Measurements from ENCODE around the gene MYOT.
"Not testable (repeated sequence)": the region's sequence is repeated elsewhere in the genome, so short reads cannot be mapped to it uniquely, and the experiment has no call there.

Gene MYOT

DNA sequence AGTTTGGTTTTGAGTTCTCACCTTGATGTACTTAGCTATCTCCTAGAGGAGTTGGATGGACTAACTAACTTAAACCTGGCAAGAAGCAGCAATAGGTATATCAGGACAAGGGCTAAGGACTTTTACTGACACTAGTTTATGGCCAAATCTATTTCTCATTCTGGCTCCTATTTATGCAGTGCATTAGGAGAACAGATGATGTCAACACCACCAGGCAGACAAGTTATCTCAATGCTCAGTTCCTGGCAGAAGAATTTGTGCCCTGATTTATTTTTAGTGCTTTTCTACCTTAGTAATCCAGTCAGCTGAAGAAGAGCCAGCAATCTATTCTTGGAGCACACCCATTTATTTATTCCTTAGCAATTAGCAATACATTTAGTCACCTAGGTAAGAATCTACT lies 30.7 kb upstream of the MYOT start:
- peaks cover 15% of the 10 kb centered on the region for H3K4me1 ChIP-seq (ENCODE audit: insufficient read depth, low read length)
- peaks cover 5% of the 10 kb centered on the region for H3K27me3 ChIP-seq (ENCODE audit: insufficient read depth, low read length)
- H3K4me3 ChIP-seq (ENCODE audit: low read length): no peak overlapping the region
- no peak overlapping the region for H2AFZ ChIP-seq (ENCODE audit: low read depth, low read length)
- H3K36me3 ChIP-seq (ENCODE audit: insufficient read depth, low read length): no peaks in the 10 kb centered on the region
- no peaks in the 10 kb centered on the region for H3K9me3 ChIP-seq (ENCODE audit: low read length)

DNA sequence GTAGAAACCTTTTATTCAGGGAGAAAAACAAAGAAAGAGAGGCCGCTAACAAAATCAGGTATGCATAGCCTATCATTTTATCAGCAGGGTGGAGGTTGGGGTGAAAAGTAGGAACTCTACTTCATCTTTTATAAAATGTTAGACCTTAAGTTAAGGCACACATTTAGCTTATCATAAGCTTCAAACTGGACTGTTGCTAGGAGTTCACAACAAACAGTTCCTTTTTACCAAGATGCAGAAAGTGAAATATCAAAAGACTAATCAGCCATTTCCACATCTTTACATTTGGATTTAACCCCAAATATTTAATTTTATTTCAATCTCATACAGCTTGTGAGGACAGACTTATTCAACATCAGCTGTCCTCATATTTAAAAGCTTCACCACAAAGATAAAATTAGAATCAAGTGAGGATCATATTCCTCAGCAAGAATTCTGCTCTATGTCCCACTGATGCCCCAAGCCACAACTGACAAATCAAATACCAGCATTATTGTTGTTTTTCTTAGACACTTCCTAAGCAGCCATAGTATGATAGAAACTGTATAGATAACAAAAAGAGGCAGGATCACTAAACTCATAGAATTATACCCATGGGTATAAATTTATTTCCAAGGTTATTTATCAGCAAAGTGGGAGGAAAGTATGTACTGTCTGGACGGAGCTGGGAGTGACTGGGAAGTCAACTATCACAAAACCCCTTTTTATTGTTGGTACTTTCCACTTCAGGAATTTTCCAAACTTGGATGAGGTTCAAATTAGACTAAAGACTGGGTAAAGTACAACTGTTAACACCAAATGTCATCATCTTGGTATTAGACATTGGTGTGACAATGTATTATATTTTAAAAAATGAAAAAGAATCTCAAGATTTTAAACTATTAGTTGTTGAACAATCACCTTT lies 29.9 kb upstream of the MYOT start:
- Histone ChIP-seq H3K9me3 (ENCODE audit: low read length) (no peaks in the 10 kb centered on the region), H3K4me1 (ENCODE audit: insufficient read depth, low read length) (peaks cover 15% of the 10 kb centered on the region), H3K4me3 (ENCODE audit: low read length) (no peak overlapping the region), H2AFZ (ENCODE audit: low read depth, low read length) (no peak overlapping the region), H3K36me3 (ENCODE audit: insufficient read depth, low read length) (no peaks in the 10 kb centered on the region), H3K27me3 (ENCODE audit: insufficient read depth, low read length) (peaks cover 5% of the 10 kb centered on the region)

DNA sequence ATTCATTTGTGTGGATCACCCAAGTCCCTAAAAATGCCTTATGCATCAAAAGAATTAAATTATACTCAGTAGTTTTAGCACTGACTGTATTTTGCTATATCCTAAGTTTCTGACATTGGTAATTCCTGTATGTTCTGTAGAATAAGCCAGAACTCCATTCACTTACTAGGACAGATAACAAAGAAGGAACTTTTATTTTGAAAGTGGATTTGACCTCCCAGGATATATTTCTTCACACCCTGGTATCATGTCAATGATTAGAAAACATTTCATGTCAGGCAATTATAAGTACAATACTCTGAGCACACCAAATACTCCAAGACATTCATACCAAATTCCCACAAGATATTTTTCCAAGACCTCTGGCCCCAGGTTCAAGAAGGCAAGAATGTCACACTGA lies 28.7 kb upstream of the MYOT start:
- H3K4me1 ChIP-seq (ENCODE audit: insufficient read depth, low read length): peaks cover 10% of the 10 kb centered on the region
- H3K4me3 ChIP-seq (ENCODE audit: low read length): no peak overlapping the region
- peaks cover 7% of the 10 kb centered on the region for H3K27me3 ChIP-seq (ENCODE audit: insufficient read depth, low read length)
- H3K36me3 ChIP-seq (ENCODE audit: insufficient read depth, low read length): no peaks in the 10 kb centered on the region
- H3K9me3 ChIP-seq (ENCODE audit: low read length): no peaks in the 10 kb centered on the region
- H2AFZ ChIP-seq (ENCODE audit: low read depth, low read length): no peak overlapping the region

DNA sequence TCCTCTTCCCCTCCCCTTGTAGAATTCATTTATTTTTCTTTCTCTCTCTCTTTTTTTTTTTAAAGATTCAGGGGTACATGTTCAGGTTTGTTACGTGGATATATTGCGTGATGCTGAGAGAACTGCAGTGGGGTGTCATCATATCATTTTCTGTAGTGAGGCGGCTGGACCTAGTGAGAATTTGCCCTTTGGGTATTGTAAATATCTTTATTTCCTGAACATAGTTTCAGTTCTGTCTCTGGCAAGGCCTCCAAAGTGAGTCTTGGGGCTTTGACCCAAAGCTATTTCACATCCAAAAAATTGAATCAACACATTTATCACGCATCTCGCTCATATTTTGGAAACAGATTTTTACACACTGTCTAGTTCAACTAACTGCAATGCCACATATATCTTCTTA lies 25.4 kb upstream of the MYOT start:
- Histone ChIP-seq H3K36me3 (ENCODE audit: insufficient read depth, low read length) (no peaks in the 10 kb centered on the region), H3K4me3 (ENCODE audit: low read length) (no peak overlapping the region), H3K27me3 (ENCODE audit: insufficient read depth, low read length) (peaks cover 2% of the 10 kb centered on the region), H3K4me1 (ENCODE audit: insufficient read depth, low read length) (no peaks in the 10 kb centered on the region), H3K9me3 (ENCODE audit: low read length) (no peaks in the 10 kb centered on the region), H2AFZ (ENCODE audit: low read depth, low read length) (no peak overlapping the region)

DNA sequence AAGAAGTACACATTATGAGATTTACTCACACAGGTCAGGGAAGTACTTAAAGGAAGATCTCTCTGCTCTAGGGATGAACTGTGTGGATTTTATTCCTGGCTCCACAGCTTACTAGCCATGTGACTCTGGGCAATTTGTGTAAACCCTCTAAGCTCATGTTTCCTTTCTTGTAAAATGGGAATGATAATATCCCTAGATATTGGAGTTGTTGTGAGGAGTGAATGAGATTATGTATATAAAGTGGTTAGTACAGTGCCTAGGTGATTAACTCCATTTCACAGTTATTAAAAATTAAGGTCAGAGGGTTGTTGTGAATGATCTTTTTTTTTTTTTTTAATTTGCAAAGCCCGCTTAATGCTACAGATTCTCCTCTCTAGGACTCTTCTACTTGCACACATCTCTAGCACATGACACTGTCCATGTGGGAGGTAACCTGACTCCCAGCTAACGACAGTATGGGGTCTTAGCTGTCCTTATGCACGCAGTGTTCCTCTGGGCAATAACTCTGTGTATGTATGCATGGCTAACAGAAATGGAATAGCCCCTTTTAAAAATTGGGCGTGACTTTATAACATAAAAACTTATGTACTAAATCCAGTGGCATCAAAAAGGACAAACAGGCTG lies 23.9 kb upstream of the MYOT start:
- H3K4me1 ChIP-seq (ENCODE audit: insufficient read depth, low read length): no peaks in the 10 kb centered on the region
- H3K4me3 ChIP-seq (ENCODE audit: low read length): no peak overlapping the region
- H2AFZ ChIP-seq (ENCODE audit: low read depth, low read length): no peak overlapping the region
- no peaks in the 10 kb centered on the region for H3K36me3 ChIP-seq (ENCODE audit: insufficient read depth, low read length)
- no peaks in the 10 kb centered on the region for H3K9me3 ChIP-seq (ENCODE audit: low read length)
- peaks cover 2% of the 10 kb centered on the region for H3K27me3 ChIP-seq (ENCODE audit: insufficient read depth, low read length)

DNA sequence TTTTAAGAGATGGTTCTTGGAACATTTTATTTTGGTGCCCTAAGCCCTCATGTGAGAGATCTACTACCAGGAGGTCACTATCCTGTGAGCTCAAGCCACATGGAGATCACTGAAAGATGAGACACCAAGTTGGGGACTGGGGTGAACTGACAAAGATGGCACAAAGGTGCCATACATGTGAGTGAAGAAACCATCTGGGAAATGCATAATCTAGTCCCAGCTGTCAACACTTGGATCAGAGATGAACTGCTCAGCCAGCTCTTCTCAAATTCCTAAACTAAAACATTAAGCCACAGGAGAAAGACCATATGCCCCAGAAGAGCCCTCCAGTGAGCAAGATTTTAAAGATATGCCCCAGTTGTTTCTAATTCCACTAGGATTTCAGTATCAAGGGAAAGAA lies 22.2 kb upstream of the MYOT start:
- Histone ChIP-seq H3K4me3 (ENCODE audit: low read length) (no peak overlapping the region), H3K36me3 (ENCODE audit: insufficient read depth, low read length) (no peaks in the 10 kb centered on the region), H3K27me3 (ENCODE audit: insufficient read depth, low read length) (peaks cover 2% of the 10 kb centered on the region), H2AFZ (ENCODE audit: low read depth, low read length) (no peak overlapping the region), H3K4me1 (ENCODE audit: insufficient read depth, low read length) (no peaks in the 10 kb centered on the region), H3K9me3 (ENCODE audit: low read length) (no peaks in the 10 kb centered on the region)

DNA sequence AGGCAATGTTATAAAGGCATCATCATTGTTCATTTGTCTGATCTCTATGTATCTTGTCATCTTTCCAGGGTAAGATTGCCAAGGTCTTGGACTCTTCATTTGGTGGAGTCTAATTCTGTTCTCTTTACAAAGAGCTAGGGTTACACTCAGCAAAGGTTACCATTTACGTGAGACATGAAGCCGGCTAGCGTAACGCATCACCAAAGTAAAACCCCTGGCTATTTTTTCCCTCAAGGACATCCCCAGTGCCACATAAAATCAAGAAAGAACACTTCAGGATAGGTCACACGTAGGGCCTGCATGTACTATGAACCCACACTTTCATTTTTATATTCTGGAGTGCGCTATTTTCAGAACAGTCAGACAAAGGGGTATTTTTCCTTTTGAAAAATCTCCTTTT lies 20.0 kb upstream of the MYOT start:
- no peak overlapping the region for H3K4me3 ChIP-seq (ENCODE audit: low read length)
- H3K36me3 ChIP-seq (ENCODE audit: insufficient read depth, low read length): no peaks in the 10 kb centered on the region
- no peak overlapping the region for H2AFZ ChIP-seq (ENCODE audit: low read depth, low read length)
- no peaks in the 10 kb centered on the region for H3K4me1 ChIP-seq (ENCODE audit: insufficient read depth, low read length)
- peaks cover 2% of the 10 kb centered on the region for H3K27me3 ChIP-seq (ENCODE audit: insufficient read depth, low read length)
- no peaks in the 10 kb centered on the region for H3K9me3 ChIP-seq (ENCODE audit: low read length)

DNA sequence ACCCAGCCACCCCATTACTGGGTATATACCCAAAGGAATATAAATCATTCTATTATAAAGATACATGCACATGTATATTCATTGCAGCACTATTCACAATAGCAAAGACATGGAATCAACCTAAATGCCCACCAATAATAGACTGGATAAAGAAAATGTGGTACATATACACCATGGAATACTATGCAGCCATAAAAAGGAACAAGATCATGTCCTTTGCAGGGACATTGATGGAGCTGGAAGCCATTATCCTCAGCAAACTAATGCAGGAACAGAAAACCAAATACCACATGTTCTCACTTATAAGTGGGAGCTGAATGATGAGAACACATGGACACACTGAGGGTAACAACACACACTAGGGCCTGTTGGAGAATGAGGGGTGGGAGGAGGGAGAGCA lies 14.5 kb upstream of the MYOT start:
- not testable (repeated sequence) for H3K9me3 ChIP-seq (ENCODE audit: low read length); H3K36me3 ChIP-seq (ENCODE audit: insufficient read depth, low read length); H3K4me1 ChIP-seq (ENCODE audit: insufficient read depth, low read length); H3K27me3 ChIP-seq (ENCODE audit: insufficient read depth, low read length); H3K4me3 ChIP-seq (ENCODE audit: low read length); H2AFZ ChIP-seq (ENCODE audit: low read depth, low read length)

DNA sequence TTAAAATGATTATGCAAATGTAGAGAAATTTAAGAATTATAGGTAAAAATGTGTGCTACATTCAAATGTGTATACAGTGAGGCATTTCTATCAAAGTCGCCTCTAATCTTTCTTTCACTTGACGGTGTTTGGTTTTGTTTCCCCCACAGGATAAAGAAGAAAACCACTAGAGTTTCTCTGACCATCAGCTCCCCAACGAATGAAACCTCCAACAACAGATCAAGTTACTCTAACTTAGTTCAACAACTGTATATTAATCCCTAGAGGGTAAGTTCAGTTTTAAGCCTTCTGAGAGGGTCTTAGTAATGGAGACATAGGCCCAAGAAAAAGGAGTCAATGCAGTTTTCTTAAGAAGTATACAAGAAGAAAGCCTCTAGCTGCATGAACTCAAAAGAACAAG lies 11.5 kb upstream of the MYOT start:
- no peaks in the 10 kb centered on the region for H3K9me3 ChIP-seq (ENCODE audit: low read length)

DNA sequence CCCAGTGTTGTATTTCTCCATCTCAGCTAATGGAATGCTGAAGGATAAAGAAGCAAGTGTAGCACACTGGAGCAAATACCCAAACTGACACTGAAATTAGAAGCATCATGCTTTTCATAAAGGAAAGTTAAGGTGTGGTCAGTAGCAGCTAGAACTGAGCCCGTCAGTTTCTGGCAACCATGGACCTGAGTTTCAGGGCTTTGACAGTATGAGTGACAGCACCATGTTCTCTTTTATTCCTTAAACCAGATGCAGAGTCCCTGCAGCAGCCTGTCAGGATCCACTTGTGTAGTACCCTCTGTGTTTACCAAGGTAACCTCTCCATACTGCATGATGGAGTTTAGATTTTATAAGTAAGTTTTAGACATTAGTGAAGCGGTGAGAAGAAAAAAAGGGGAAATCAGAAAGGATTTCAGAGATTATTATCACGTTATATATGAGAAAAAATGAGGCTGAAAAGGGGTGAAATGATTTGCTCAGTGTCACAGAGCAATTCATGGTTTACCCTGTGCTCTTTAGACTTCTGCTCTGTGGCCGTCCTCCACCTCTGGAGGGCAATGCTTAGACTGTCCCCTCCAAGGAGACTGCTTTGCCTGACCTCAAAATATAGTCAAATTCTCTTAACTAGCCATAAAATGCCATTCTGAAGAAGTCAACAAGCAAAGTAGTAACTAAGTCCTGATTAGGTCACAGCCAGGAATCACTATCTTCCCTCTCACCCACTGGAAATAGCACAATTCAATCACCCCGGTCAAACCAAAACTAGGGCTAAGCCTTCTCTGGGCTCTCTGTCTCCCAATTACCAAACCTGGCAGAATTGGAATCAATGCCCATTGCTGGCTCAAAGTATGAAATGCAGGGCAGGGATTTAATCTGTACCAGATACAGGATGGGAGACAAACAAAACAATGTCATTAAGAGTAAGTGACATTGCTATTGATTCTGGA lies 10.5 kb upstream of the MYOT start:
- Histone ChIP-seq H3K9me3 (ENCODE audit: low read length) (no peaks in the 10 kb centered on the region), H3K4me3 (ENCODE audit: low read length) (no peak overlapping the region), H2AFZ (ENCODE audit: low read depth, low read length) (no peak overlapping the region), H3K4me1 (ENCODE audit: insufficient read depth, low read length) (no peaks in the 10 kb centered on the region), H3K27me3 (ENCODE audit: insufficient read depth, low read length) (peaks cover 14% of the 10 kb centered on the region), H3K36me3 (ENCODE audit: insufficient read depth, low read length) (no peaks in the 10 kb centered on the region)

More for the DNA sequence above, 11.5 kb upstream of the MYOT start:
- Histone ChIP-seq H3K27me3 (ENCODE audit: insufficient read depth, low read length) (peaks cover 14% of the 10 kb centered on the region), H3K36me3 (ENCODE audit: insufficient read depth, low read length) (no peaks in the 10 kb centered on the region), H2AFZ (ENCODE audit: low read depth, low read length) (no peak overlapping the region), H3K4me3 (ENCODE audit: low read length) (no peak overlapping the region), H3K4me1 (ENCODE audit: insufficient read depth, low read length) (no peaks in the 10 kb centered on the region)

DNA sequence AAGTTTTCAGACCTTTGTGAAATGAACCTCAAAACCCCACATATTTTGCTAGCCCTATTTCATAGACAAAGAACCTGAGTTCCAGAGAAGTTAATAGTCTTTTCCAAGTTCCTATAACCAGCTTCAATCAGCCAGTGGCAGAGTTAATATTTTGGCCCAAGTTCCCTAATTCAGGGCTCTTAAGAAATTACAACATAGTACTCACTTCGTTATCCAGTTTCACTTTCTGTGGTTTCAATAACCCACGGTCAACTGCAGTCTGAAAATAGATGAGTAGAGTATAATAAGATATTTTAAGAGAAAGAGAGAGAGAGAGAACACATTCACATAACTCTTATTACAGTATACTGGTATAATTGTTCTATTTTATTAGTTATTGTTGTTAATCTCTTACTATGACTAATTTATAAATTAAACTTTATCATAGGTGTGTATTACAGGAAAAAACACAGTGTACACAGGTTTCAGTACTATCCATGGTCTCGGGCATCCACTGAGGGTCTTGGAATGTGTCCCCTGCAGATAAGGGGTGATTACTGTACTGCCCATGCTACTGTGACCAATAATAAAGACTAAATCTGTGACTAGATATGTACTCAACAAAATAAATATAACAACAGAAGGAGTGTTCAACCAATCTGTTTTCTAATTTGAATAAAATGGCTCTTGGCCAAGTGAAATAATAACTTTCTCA lies 9.3 kb upstream of the MYOT start:
- H2AFZ ChIP-seq (ENCODE audit: low read depth, low read length): no peak overlapping the region
- no peaks in the 10 kb centered on the region for H3K36me3 ChIP-seq (ENCODE audit: insufficient read depth, low read length)
- H3K27me3 ChIP-seq (ENCODE audit: insufficient read depth, low read length): peaks cover 14% of the 10 kb centered on the region
- no peaks in the 10 kb centered on the region for H3K9me3 ChIP-seq (ENCODE audit: low read length)
- H3K4me3 ChIP-seq (ENCODE audit: low read length): no peak overlapping the region
- no peaks in the 10 kb centered on the region for H3K4me1 ChIP-seq (ENCODE audit: insufficient read depth, low read length)

DNA sequence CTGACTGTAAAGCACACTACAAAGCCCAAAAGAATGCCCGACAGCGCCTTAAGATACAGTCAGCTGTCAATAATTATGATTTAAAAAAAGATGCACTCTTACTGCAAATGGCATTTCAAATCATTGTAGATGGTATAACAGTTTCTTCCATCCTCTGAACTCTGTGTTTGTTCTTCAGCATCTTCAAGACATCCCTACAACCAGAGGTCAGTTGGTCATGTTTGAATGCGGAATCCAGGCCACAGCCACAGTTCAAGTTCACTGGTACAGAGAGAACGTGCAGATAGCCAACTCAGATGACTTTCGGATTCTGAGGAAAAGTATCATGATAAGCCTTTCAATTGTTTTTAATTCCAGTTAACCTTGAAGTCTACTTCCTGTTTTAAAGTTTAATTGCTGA lies 8.7 kb upstream of the MYOT start:
- Histone ChIP-seq H2AFZ (ENCODE audit: low read depth, low read length) (no peak overlapping the region), H3K4me3 (ENCODE audit: low read length) (no peak overlapping the region), H3K9me3 (ENCODE audit: low read length) (no peaks in the 10 kb centered on the region), H3K27me3 (ENCODE audit: insufficient read depth, low read length) (peaks cover 14% of the 10 kb centered on the region), H3K4me1 (ENCODE audit: insufficient read depth, low read length) (no peaks in the 10 kb centered on the region), H3K36me3 (ENCODE audit: insufficient read depth, low read length) (no peaks in the 10 kb centered on the region)

All from neuron (in vitro differentiated cells).